ENCODE data around the gene ALDH3A2. TPM values are rescaled to one million over a fixed set of nuclear protein-coding genes. Genes with fewer than 3 reads are reported as not detected.

Gene ALDH3A2
- total and polyA plus RNA-seq, 7 experiments from 2014 or later, result 25.2 to 53.4 (median 31.8) TPM

- ChIA-PET POLR2A (no interaction called here), CTCF (interaction anchor here (1.0 to 1.2 kb wide), 2 partner anchors 16 to 26 kb away, joined by 3 to 4 read pairs; no protein-coding TSS in a partner anchor)
- Histone ChIP-seq H3K36me3 (ENCODE audit: control insufficient read depth in 2 of 3, insufficient read depth in 3 of 3, low read length in 3 of 3) (peaks cover 0 to 30% (median 7%) of the 10 kb centered on the region in 3 experiments), H3K27ac (ENCODE audit: low read depth, low read length) (no peak overlapping the region), H3K4me1 (ENCODE audit: control insufficient read depth in 2 of 2, insufficient read depth in 2 of 2, low read length in 2 of 2) (no peaks in the 10 kb centered on the region), H3K4me3 (ENCODE audit: low read length) (no peak overlapping the region), H3K27me3 (ENCODE audit: control insufficient read depth in 2 of 2, insufficient read depth in 2 of 2, low read length in 2 of 2) (no peaks in the 10 kb centered on the region), H3K9me3 (ENCODE audit: control insufficient read depth in 2 of 3, low read length in 3 of 3) (no peaks in the 10 kb centered on the region)
- Mint-ChIP-seq H3K36me3 (peaks cover 9 to 48% (median 23%) of the 10 kb centered on the region in 5 donors), H3K4me1 (peaks cover 0 to 2% (median 0%) of the 10 kb centered on the region in 7 donors), H3K27me3 (no peaks in the 10 kb centered on the region), H3K27ac (peak overlapping the region in 2 of 9 donors; percentile 12 to 46), H3K9me3 (no peaks in the 10 kb centered on the region), H3K4me3 (no peak overlapping the region)
- DNase-seq (no peak), ATAC-seq (no peak)
- intact Hi-C loops (cut with micrococcal nuclease), result no loop called here
Observed at GRCh38 chr17:19672009-19672750, 23.6 kb downstream of the ALDH3A2 start.

GRCh38 chr17:19673623-19674022, 25.1 kb downstream of the ALDH3A2 start:
- Mint-ChIP-seq H3K4me1 (peaks cover 0 to 2% (median 0%) of the 10 kb centered on the region in 7 donors), H3K27me3 (no peaks in the 10 kb centered on the region), H3K9me3 (no peaks in the 10 kb centered on the region), H3K4me3 (no peak overlapping the region), H3K27ac (no peak overlapping the region), H3K36me3 (peaks cover 9 to 54% (median 23%) of the 10 kb centered on the region in 5 donors)
- Histone ChIP-seq H3K27me3 (ENCODE audit: control insufficient read depth in 2 of 2, insufficient read depth in 2 of 2, low read length in 2 of 2) (no peaks in the 10 kb centered on the region), H3K27ac (ENCODE audit: low read depth, low read length) (no peak overlapping the region), H3K4me1 (ENCODE audit: control insufficient read depth in 2 of 2, insufficient read depth in 2 of 2, low read length in 2 of 2) (no peaks in the 10 kb centered on the region), H3K4me3 (ENCODE audit: low read length) (no peak overlapping the region), H3K9me3 (ENCODE audit: control insufficient read depth in 2 of 3, low read length in 3 of 3) (no peaks in the 10 kb centered on the region), H3K36me3 (ENCODE audit: control insufficient read depth in 2 of 3, insufficient read depth in 3 of 3, low read length in 3 of 3) (peaks cover 0 to 30% (median 7%) of the 10 kb centered on the region in 3 experiments)
- CTCF ChIA-PET, result no interaction called here
- no peak for DNase-seq
- intact Hi-C loops (cut with micrococcal nuclease), result no loop called here
- POLR2A ChIA-PET, result no interaction called here
- no peak for ATAC-seq

GRCh38 chr17:19676896-19677295, 28.3 kb downstream of the ALDH3A2 start:
- no peak for DNase-seq
- ChIA-PET POLR2A (no interaction called here), CTCF (no interaction called here)
- Mint-ChIP-seq H3K27ac (peak overlapping the region in 2 of 9 donors; percentile 2 to 56), H3K27me3 (no peaks in the 10 kb centered on the region), H3K4me1 (no peaks in the 10 kb centered on the region), H3K4me3 (no peak overlapping the region), H3K36me3 (peaks cover 6 to 40% (median 19%) of the 10 kb centered on the region in 5 donors), H3K9me3 (no peaks in the 10 kb centered on the region)
- Histone ChIP-seq H3K9me3 (ENCODE audit: control insufficient read depth in 2 of 3, low read length in 3 of 3) (no peaks in the 10 kb centered on the region), H3K27ac (ENCODE audit: low read depth, low read length) (no peak overlapping the region), H3K4me1 (ENCODE audit: control insufficient read depth in 2 of 2, insufficient read depth in 2 of 2, low read length in 2 of 2) (no peaks in the 10 kb centered on the region), H3K4me3 (ENCODE audit: low read length) (no peak overlapping the region), H3K27me3 (ENCODE audit: control insufficient read depth in 2 of 2, insufficient read depth in 2 of 2, low read length in 2 of 2) (no peaks in the 10 kb centered on the region), H3K36me3 (ENCODE audit: control insufficient read depth in 2 of 3, insufficient read depth in 3 of 3, low read length in 3 of 3) (peaks cover 0 to 10% (median 4%) of the 10 kb centered on the region in 3 experiments)
- intact Hi-C loops (cut with micrococcal nuclease), result no loop called here
- no peak for ATAC-seq

- Histone ChIP-seq H3K9me3 (ENCODE audit: control insufficient read depth in 2 of 3, low read length in 3 of 3) (no peaks in the 10 kb centered on the region), H3K27ac (ENCODE audit: low read depth, low read length) (no peak overlapping the region), H3K4me3 (ENCODE audit: low read length) (no peak overlapping the region), H3K27me3 (ENCODE audit: control insufficient read depth in 2 of 2, insufficient read depth in 2 of 2, low read length in 2 of 2) (no peaks in the 10 kb centered on the region), H3K36me3 (ENCODE audit: control insufficient read depth in 2 of 3, insufficient read depth in 3 of 3, low read length in 3 of 3) (peaks cover 0 to 4% (median 0%) of the 10 kb centered on the region in 3 experiments), H3K4me1 (ENCODE audit: control insufficient read depth in 2 of 2, insufficient read depth in 2 of 2, low read length in 2 of 2) (no peaks in the 10 kb centered on the region)
- CTCF ChIA-PET, result interaction anchor here (0.6 kb wide), 1 partner anchor 51 kb away, joined by 5 read pairs; no protein-coding TSS in a partner anchor
- Mint-ChIP-seq H3K4me1 (no peaks in the 10 kb centered on the region), H3K27ac (no peak overlapping the region), H3K4me3 (no peak overlapping the region), H3K9me3 (no peaks in the 10 kb centered on the region), H3K27me3 (no peaks in the 10 kb centered on the region), H3K36me3 (peaks cover 2 to 33% (median 10%) of the 10 kb centered on the region in 5 donors)
- DNase-seq, result no peak
- intact Hi-C loops (cut with micrococcal nuclease), result no loop called here
- POLR2A ChIA-PET, result no interaction called here
- no peak for ATAC-seq
Observed at GRCh38 chr17:19677736-19678379, 29.3 kb downstream of the ALDH3A2 start.

- ChIA-PET POLR2A (no interaction called here), CTCF (no interaction called here)
- no peak overlapping the region for H3K27ac Mint-ChIP-seq
- H3K4me1 ChIP-seq (ENCODE audit: control insufficient read depth in 2 of 2, insufficient read depth in 2 of 2, low read length in 2 of 2), result no peaks in the 10 kb centered on the region
- no peaks in the 10 kb centered on the region for H3K27me3 ChIP-seq (ENCODE audit: control insufficient read depth in 2 of 2, insufficient read depth in 2 of 2, low read length in 2 of 2)
- H3K27me3 Mint-ChIP-seq, result no peaks in the 10 kb centered on the region
- H3K9me3 ChIP-seq (ENCODE audit: control insufficient read depth in 2 of 3, low read length in 3 of 3), result no peaks in the 10 kb centered on the region
- H3K4me3 ChIP-seq (ENCODE audit: low read length), result no peak overlapping the region
- H3K4me3 Mint-ChIP-seq, result no peak overlapping the region
- ATAC-seq (no peak), DNase-seq (no peak)
- intact Hi-C loops (cut with micrococcal nuclease), result no loop called here
- H3K36me3 ChIP-seq (ENCODE audit: control insufficient read depth in 2 of 3, insufficient read depth in 3 of 3, low read length in 3 of 3), result peaks cover 0 to 4% (median 0%) of the 10 kb centered on the region in 3 experiments
- H3K9me3 Mint-ChIP-seq, result no peaks in the 10 kb centered on the region
- H3K4me1 Mint-ChIP-seq, result no peaks in the 10 kb centered on the region
- H3K36me3 Mint-ChIP-seq, result peaks cover 2 to 30% (median 10%) of the 10 kb centered on the region in 5 donors
- H3K27ac ChIP-seq (ENCODE audit: low read depth, low read length), result no peak overlapping the region
Observed at GRCh38 chr17:19678581-19679453, 30.3 kb downstream of the ALDH3A2 start.

- POLR2A ChIA-PET, result no interaction called here
- H3K36me3 ChIP-seq (ENCODE audit: control insufficient read depth in 2 of 3, insufficient read depth in 3 of 3, low read length in 3 of 3), result no peaks in the 10 kb centered on the region
- H3K27me3 Mint-ChIP-seq, result no peaks in the 10 kb centered on the region
- no peak for DNase-seq
- intact Hi-C loops (cut with micrococcal nuclease), result no loop called here
- no peak overlapping the region for H3K4me3 Mint-ChIP-seq
- H3K9me3 ChIP-seq (ENCODE audit: control insufficient read depth in 2 of 3, low read length in 3 of 3), result no peaks in the 10 kb centered on the region
- CTCF ChIA-PET, result no interaction called here
- no peaks in the 10 kb centered on the region for H3K27me3 ChIP-seq (ENCODE audit: control insufficient read depth in 2 of 2, insufficient read depth in 2 of 2, low read length in 2 of 2)
- no peak for ATAC-seq
- no peak overlapping the region for H3K27ac ChIP-seq (ENCODE audit: low read depth, low read length)
- H3K4me3 ChIP-seq (ENCODE audit: low read length), result no peak overlapping the region
- no peaks in the 10 kb centered on the region for H3K4me1 Mint-ChIP-seq
- no peaks in the 10 kb centered on the region for H3K9me3 Mint-ChIP-seq
- H3K4me1 ChIP-seq (ENCODE audit: control insufficient read depth in 2 of 2, insufficient read depth in 2 of 2, low read length in 2 of 2), result no peaks in the 10 kb centered on the region
- H3K36me3 Mint-ChIP-seq, result peaks cover 0 to 17% (median 4%) of the 10 kb centered on the region in 5 donors
- H3K27ac Mint-ChIP-seq, result no peak overlapping the region
Observed at GRCh38 chr17:19683117-19683516, 34.6 kb downstream of the ALDH3A2 start.
